Body of pancreas (tissue), 4 donors: ENCODE results near the gene SLC12A5. TPM values are rescaled to one million over a fixed set of nuclear protein-coding genes. Genes with fewer than 3 reads are reported as not detected.

ENCODE experiments used
- ATAC-seq: fragments of 150-250 bp; one replicate; pipeline ENCODE4 v1.9.1; 2016
- DNase-seq, 4 donors: peaks; one replicate each; pipeline ENCODE4 v3.0.0-alpha.2; 2019
- H3K27ac ChIP-seq, 4 donors: fragments of 200-600 bp; sonication (generic); 1 replicate in 3 of 4; 2 replicates in 1 of 4; pipeline versions ENCODE4 v1.5.1 to v1.6.1; 2016 to 2019; ENCODE audit warnings: mild to moderate bottlenecking in 1 of 4, mixed read lengths in 1 of 4, moderate library complexity in 1 of 4
- H3K27me3 ChIP-seq, 2 donors: fragments of 200-600 bp; sonication (generic); one replicate each; pipeline ENCODE4 v1.6.0; 2016; ENCODE audit warnings: mild to moderate bottlenecking in 1 of 2
- H3K36me3 ChIP-seq, 2 donors: fragments of 200-600 bp; sonication (generic); replicated peaks in 1 of 2; 2 replicates each; pipeline ENCODE4 v1.5.1; 2016; ENCODE audit warnings: low read depth in 2 of 2; ENCODE audit not compliant: insufficient read depth in 1 of 2
- H3K4me1 ChIP-seq: fragments of 200-600 bp; sonication (generic); one replicate; pipeline ENCODE4 v1.6.0; 2016
- H3K4me3 ChIP-seq, 2 donors: fragments of 200-600 bp; sonication (generic); 1 replicate in 1 of 2; 2 replicates in 1 of 2; pipeline ENCODE4 v1.5.1; 2016 to 2019
- H3K9me3 ChIP-seq, 3 donors: fragments of 200-600 bp; sonication (generic); 1 replicate in 2 of 3; 2 replicates in 1 of 3; pipeline ENCODE4 v1.5.1; 2016
- CTCF ChIP-seq, 7 experiments: fragments of 450-650 bp in 4 of 7; fragments of 200-600 bp in 3 of 7; sonication (generic) in 3 of 7; IDR thresholded peaks; one replicate each; pipeline ENCODE4 v1.5.1; 2016 to 2019; ENCODE audit warnings: antibody characterized with exemption in 7 of 7
- POLR2A ChIP-seq, 3 donors: fragments of 450-650 bp; IDR thresholded peaks; one replicate each; pipeline ENCODE4 v1.6.1; 2016; ENCODE audit warnings: antibody characterized with exemption in 3 of 3, mild to moderate bottlenecking in 2 of 3
- whole genome bisulfite sequencing, 2 donors: methylation state at CpG; one replicate each; pipeline ENCODE4 v1.1.5; 2017; 5-methylcytosine and 5-hydroxymethylcytosine counted together
- intact Hi-C: fragments of 100-400 bp; cut with DNase I; formaldehyde crosslinking; loops from one replicate; pipeline ENCODE4 v1.15.1; 2023
- total RNA-seq, 2 donors: library from RNA; depleted of rRNA; stranded (reverse); fragments of >200 nt; gene quantifications; one replicate each; pipeline ENCODE4 v1.1.0, GENCODE V29; 2016

The SLC12A5 gene
- total RNA-seq, 2 donors from 2014 or later, result not detected

GRCh38 chr20:46043556-46043955 is 14.5 kb downstream of the SLC12A5 start:
- 33% methylated on average over 7 of the region's 7 CpGs for WGBS, 2 donors
- Histone ChIP-seq H3K4me3 (no peak overlapping the region), H3K27ac (no peak overlapping the region), H3K27me3 (no peaks in the 10 kb centered on the region), H3K4me1 (no peaks in the 10 kb centered on the region), H3K9me3 (no peaks in the 10 kb centered on the region), H3K36me3 (no peaks in the 10 kb centered on the region)
- DNase-seq (no peak), ATAC-seq (no peak)
- TF ChIP-seq CTCF (IDR thresholded peaks at IDR 0.05) (no peak), POLR2A (IDR thresholded peaks at IDR 0.05) (no peak)
- intact Hi-C loops, result no loop called here

- Histone ChIP-seq H3K27ac (no peak overlapping the region), H3K4me1 (no peaks in the 10 kb centered on the region), H3K4me3 (no peak overlapping the region), H3K9me3 (no peaks in the 10 kb centered on the region), H3K27me3 (no peaks in the 10 kb centered on the region), H3K36me3 (no peaks in the 10 kb centered on the region)
- intact Hi-C loops, result no loop called here
- TF ChIP-seq CTCF (IDR thresholded peaks at IDR 0.05), result no peak
- no peak for TF ChIP-seq POLR2A (IDR thresholded peaks at IDR 0.05)
- DNase-seq (no peak), ATAC-seq (no peak)
- 40 to 46% methylated on average over 1 to 6 of the region's 6 CpGs for WGBS, 2 donors
Measured at GRCh38 chr20:46044896-46045295, 15.9 kb downstream of the SLC12A5 start.

- H3K4me1 ChIP-seq, result no peaks in the 10 kb centered on the region
- no peaks in the 10 kb centered on the region for H3K36me3 ChIP-seq
- no peak for TF ChIP-seq CTCF (IDR thresholded peaks at IDR 0.05)
- intact Hi-C loops, result no loop called here
- ATAC-seq, result no peak
- DNase-seq, result no peak
- no peak overlapping the region for H3K27ac ChIP-seq
- H3K9me3 ChIP-seq, result no peaks in the 10 kb centered on the region
- 70 to 73% methylated on average over 7 of the region's 8 CpGs for WGBS, 2 donors
- H3K27me3 ChIP-seq, result no peaks in the 10 kb centered on the region
- no peak overlapping the region for H3K4me3 ChIP-seq
Measured at GRCh38 chr20:46046588-46047310, 17.7 kb downstream of the SLC12A5 start.

GRCh38 chr20:46047821-46048220 is 18.8 kb downstream of the SLC12A5 start:
- no peak overlapping the region for H3K27ac ChIP-seq
- no peak overlapping the region for H3K4me3 ChIP-seq
- no peak for TF ChIP-seq CTCF (IDR thresholded peaks at IDR 0.05)
- no peak for TF ChIP-seq POLR2A (IDR thresholded peaks at IDR 0.05)
- no peaks in the 10 kb centered on the region for H3K27me3 ChIP-seq
- intact Hi-C loops, result no loop called here
- ATAC-seq, result no peak
- DNase-seq, result no peak
- no peaks in the 10 kb centered on the region for H3K9me3 ChIP-seq
- H3K4me1 ChIP-seq, result no peaks in the 10 kb centered on the region
- H3K36me3 ChIP-seq, result no peaks in the 10 kb centered on the region
- WGBS, 2 donors, result 40 to 61% methylated on average over 4 to 8 of the region's 8 CpGs

GRCh38 chr20:46049190-46049589 is 20.2 kb downstream of the SLC12A5 start:
- intact Hi-C loops, result no loop called here
- TF ChIP-seq POLR2A (IDR thresholded peaks at IDR 0.05), result no peak
- no peak for TF ChIP-seq CTCF (IDR thresholded peaks at IDR 0.05)
- WGBS, 2 donors, result 77 to 83% methylated on average over 4 of the region's 4 CpGs
- H3K4me3 ChIP-seq, result no peak overlapping the region
- no peaks in the 10 kb centered on the region for H3K27me3 ChIP-seq
- H3K27ac ChIP-seq, result no peak overlapping the region
- DNase-seq, result no peak
- H3K36me3 ChIP-seq, result no peaks in the 10 kb centered on the region
- H3K4me1 ChIP-seq, result no peaks in the 10 kb centered on the region
- no peak for ATAC-seq
- H3K9me3 ChIP-seq, result no peaks in the 10 kb centered on the region
